Activated CD8-positive, alpha-beta T cell treated with anti-CD3 and anti-CD28 coated beads for 36 hours (primary cell): ENCODE data around the gene LIG1. TPM values are rescaled to one million over a fixed set of nuclear protein-coding genes. Genes with fewer than 3 reads are reported as not detected.

Experiments
- ATAC-seq: fragments of 200-7000 bp; cut with Tn5 transposase; one replicate; pipeline ENCODE4 v1.10.0; 2021; ENCODE audit warnings: mild to moderate bottlenecking, moderate library complexity
- CTCF ChIA-PET: fragments of 350-600 bp; sonication (Branson Sonifier 250); formaldehyde crosslinking; loops from one replicate; lab custom pipeline; 2021; ENCODE audit warnings: antibody characterized with exemption; lab: Charles Lee
- POLR2A ChIA-PET: fragments of 350-600 bp; sonication (Branson Sonifier 250); formaldehyde crosslinking; loops from one replicate; lab custom pipeline; 2021; ENCODE audit warnings: antibody characterized with exemption; lab: Charles Lee
- DNase-seq: peaks from one replicate; pipeline ENCODE4 v3.0.0-alpha.2; 2020
- H3K27ac Mint-ChIP-seq: one replicate; pipeline ENCODE4 v1.8.0; 2021; ENCODE audit warnings: mild to moderate bottlenecking, mixed read lengths
- H3K27me3 Mint-ChIP-seq: one replicate; pipeline ENCODE4 v1.8.0; 2021; ENCODE audit warnings: mixed read lengths
- H3K36me3 Mint-ChIP-seq: one replicate; pipeline ENCODE4 v1.8.0; 2021; ENCODE audit warnings: low read depth, mixed read lengths
- H3K4me1 Mint-ChIP-seq: one replicate; pipeline ENCODE4 v1.8.0; 2021; ENCODE audit warnings: low read depth, mixed read lengths
- H3K4me3 Mint-ChIP-seq: one replicate; pipeline ENCODE4 v1.8.0; 2021; ENCODE audit warnings: mild to moderate bottlenecking, moderate library complexity, mixed read lengths
- H3K9me3 Mint-ChIP-seq: one replicate; pipeline ENCODE4 v1.8.0; 2021; ENCODE audit warnings: mixed read lengths
- intact Hi-C: fragments of 100-400 bp; cut with micrococcal nuclease; formaldehyde crosslinking; loops from one replicate; pipeline ENCODE4 v1.10.0; 2022
- total RNA-seq, 2 experiments: library from RNA; stranded (reverse); gene quantifications; one replicate each; pipeline ENCODE4 v1.2.3, GENCODE V29; 2021
- TF ChIP-seq, protein P1 (sequence below): fragments of 200-600 bp; IDR thresholded peaks from one replicate; pipeline ENCODE4 v1.8.0; 2022; ENCODE audit warnings: antibody characterized with exemption, mild to moderate bottlenecking

Gene LIG1
- total RNA-seq, 2 experiments from 2014 or later: 181 to 188 TPM

DNA sequence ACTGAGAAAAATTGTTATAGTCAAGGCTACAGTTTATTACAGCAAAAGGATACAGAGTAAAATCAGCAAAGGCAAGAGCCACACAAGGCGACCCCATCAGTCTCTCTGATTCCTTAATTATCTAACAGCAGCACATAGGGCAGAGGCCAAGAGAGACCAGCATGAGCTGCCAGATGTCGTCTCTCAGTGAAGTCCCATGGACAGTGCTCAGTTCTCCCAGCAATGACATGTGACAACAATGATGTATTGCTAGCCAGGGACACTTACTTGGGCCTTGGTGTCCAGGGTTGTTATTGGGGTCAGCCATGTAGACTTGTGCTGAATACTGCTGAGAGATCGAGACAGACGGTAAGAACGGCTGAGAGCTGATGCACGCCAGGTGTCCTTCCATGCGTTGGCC is 22.6 kb upstream of the LIG1 start:
- ATAC-seq: no peak
- H3K27me3 Mint-ChIP-seq: no peaks in the 10 kb centered on the region
- ChIA-PET POLR2A (no interaction called here), CTCF (interaction anchor here (1.1 kb wide), 1 partner anchor 229 kb away, joined by 3 read pairs; no protein-coding TSS in a partner anchor)
- intact Hi-C loops: no loop called here
- peaks cover 11% of the 10 kb centered on the region for H3K4me1 Mint-ChIP-seq
- H3K9me3 Mint-ChIP-seq: no peaks in the 10 kb centered on the region
- DNase-seq: no peak
- H3K36me3 Mint-ChIP-seq: peaks cover 24% of the 10 kb centered on the region
- H3K4me3 Mint-ChIP-seq: no peak overlapping the region
- H3K27ac Mint-ChIP-seq: no peak overlapping the region
- TF ChIP-seq, protein P1, sequence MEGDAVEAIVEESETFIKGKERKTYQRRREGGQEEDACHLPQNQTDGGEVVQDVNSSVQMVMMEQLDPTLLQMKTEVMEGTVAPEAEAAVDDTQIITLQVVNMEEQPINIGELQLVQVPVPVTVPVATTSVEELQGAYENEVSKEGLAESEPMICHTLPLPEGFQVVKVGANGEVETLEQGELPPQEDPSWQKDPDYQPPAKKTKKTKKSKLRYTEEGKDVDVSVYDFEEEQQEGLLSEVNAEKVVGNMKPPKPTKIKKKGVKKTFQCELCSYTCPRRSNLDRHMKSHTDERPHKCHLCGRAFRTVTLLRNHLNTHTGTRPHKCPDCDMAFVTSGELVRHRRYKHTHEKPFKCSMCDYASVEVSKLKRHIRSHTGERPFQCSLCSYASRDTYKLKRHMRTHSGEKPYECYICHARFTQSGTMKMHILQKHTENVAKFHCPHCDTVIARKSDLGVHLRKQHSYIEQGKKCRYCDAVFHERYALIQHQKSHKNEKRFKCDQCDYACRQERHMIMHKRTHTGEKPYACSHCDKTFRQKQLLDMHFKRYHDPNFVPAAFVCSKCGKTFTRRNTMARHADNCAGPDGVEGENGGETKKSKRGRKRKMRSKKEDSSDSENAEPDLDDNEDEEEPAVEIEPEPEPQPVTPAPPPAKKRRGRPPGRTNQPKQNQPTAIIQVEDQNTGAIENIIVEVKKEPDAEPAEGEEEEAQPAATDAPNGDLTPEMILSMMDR: no peak

DNA sequence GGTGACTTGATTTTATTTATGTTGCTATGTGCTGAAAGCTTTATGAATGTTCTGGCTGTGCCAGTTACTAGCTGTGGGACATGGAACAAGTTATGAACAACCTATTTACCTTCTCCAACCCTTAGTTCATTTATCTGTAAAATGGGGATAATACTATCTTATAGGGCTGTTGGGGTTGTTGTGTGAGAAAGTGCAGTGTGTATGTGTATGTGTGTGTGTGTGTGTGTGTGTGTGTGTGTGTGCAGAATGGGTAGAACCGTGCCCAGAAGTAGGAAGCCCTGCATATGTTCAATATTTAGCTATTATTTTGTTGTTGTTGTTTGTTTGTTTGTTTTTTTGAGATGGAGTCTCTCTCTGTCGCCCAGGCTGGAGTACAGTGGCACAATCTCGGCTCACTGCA is 20.7 kb upstream of the LIG1 start:
- TF ChIP-seq, protein P1: no peak
- CTCF ChIA-PET: interaction anchor here (0.6 to 2.5 kb wide), 3 partner anchors 12 to 69 kb away, joined by 3 to 20 read pairs (median 7); no protein-coding TSS in a partner anchor
- POLR2A ChIA-PET: interaction anchor here (0.9 to 1.4 kb wide), 3 partner anchors 12 to 70 kb away, joined by 3 to 9 read pairs (median 4); no protein-coding TSS in a partner anchor
- no peaks in the 10 kb centered on the region for H3K27me3 Mint-ChIP-seq
- ATAC-seq (no peak), DNase-seq (no peak)
- no peaks in the 10 kb centered on the region for H3K9me3 Mint-ChIP-seq
- peaks cover 24% of the 10 kb centered on the region for H3K36me3 Mint-ChIP-seq
- intact Hi-C loops: no loop called here
- no peak overlapping the region for H3K4me3 Mint-ChIP-seq
- peak overlapping the region; percentile 32 for H3K27ac Mint-ChIP-seq
- H3K4me1 Mint-ChIP-seq: peaks cover 11% of the 10 kb centered on the region

DNA sequence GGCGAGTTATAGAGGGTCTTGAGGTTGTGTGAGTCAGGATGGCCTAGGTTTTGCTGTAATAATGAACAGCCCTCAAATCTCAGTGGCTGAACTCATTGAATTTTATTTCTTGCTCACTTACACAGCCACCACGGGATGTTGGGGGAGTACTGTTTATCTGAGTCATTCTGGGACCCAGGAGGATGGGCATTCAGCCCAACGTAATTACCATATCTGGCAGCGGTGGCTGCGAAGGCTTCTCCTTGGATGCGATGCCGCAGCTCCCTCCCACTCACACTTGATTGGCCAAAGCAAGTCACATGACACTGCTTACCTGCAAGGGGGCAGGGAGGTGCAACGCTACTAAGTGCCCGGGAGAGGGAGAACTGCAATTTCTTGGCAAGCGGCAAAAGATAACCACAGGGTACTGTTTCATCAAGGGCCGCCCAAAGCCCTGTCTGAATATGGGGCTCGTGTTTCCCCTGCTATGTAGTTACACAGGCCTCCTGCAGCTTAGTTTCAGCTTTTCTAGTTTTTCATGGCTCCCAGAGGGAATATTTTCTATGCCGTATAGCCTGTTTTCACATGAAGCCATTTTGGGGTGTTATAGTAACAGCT is 20.2 kb upstream of the LIG1 start:
- ATAC-seq (peak; percentile 89), DNase-seq (peak; percentile 83)
- Mint-ChIP-seq H3K4me3 (no peak overlapping the region), H3K36me3 (peaks cover 24% of the 10 kb centered on the region), H3K27ac (peak overlapping the region; percentile 32), H3K9me3 (no peaks in the 10 kb centered on the region), H3K27me3 (no peaks in the 10 kb centered on the region), H3K4me1 (peaks cover 11% of the 10 kb centered on the region)
- intact Hi-C loops: no loop called here
- TF ChIP-seq, protein P1: peak; percentile 28
- ChIA-PET CTCF (interaction anchor here (0.6 to 2.5 kb wide), 5 partner anchors 13 to 70 kb away, joined by 3 to 20 read pairs (median 3); no protein-coding TSS in a partner anchor), POLR2A (interaction anchor here (0.9 to 1.4 kb wide), 3 partner anchors 12 to 70 kb away, joined by 3 to 9 read pairs (median 4); no protein-coding TSS in a partner anchor)

DNA sequence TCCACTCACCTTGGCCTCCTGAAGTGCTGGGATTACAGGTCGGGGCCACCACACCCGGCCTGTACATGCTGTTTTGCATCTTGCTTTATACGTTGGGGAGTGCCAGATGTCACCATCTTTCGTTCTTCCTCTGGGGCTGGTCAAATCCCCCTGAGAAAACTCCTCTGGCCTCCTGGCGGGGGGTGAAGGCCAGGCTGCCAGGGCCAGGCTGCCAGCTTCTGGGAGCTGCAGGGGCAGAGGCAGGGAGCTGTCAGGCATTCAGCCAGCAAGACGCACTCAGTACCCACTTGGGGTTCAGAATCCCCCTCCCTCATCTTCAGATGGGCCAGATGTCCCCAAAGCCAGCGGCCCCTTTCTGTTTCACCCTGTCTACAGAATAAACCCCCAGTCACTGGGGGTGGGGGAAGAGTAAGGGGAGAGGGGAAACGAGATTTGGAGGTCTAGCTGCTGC is 16.4 kb upstream of the LIG1 start:
- ATAC-seq (no peak), DNase-seq (no peak)
- ChIA-PET CTCF (no interaction called here), POLR2A (interaction anchor here (0.5 kb wide), 1 partner anchor 61 kb away, joined by 3 read pairs; no protein-coding TSS in a partner anchor)
- peaks cover 11% of the 10 kb centered on the region for H3K4me1 Mint-ChIP-seq
- no peaks in the 10 kb centered on the region for H3K27me3 Mint-ChIP-seq
- intact Hi-C loops: no loop called here
- no peak overlapping the region for H3K4me3 Mint-ChIP-seq
- H3K36me3 Mint-ChIP-seq: peaks cover 36% of the 10 kb centered on the region
- H3K9me3 Mint-ChIP-seq: peaks cover 4% of the 10 kb centered on the region
- no peak overlapping the region for H3K27ac Mint-ChIP-seq
- TF ChIP-seq, protein P1: no peak

DNA sequence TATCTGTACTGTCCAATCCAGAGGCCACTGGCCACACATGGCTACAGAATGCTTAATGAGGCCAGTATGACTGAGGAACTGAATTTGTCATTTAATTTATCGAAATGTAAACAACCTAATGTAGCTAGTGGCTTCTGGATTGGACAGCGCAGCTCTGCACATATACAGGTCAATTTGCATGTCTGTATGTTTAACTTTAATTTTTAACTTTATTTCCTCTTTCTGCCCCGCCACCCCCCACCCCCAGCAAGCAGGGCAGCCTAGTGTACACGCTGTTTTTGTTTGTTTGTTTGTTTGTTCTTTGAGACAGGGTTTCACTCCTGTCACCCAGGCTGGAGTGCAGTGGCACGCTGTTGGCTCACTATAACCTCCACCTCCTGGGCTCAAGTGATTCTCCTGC is 15.9 kb upstream of the LIG1 start:
- Mint-ChIP-seq H3K4me1 (peaks cover 10% of the 10 kb centered on the region), H3K27ac (no peak overlapping the region), H3K27me3 (no peaks in the 10 kb centered on the region), H3K9me3 (peaks cover 8% of the 10 kb centered on the region), H3K36me3 (peaks cover 39% of the 10 kb centered on the region), H3K4me3 (no peak overlapping the region)
- ChIA-PET CTCF (interaction anchor here (1.3 kb wide), 1 partner anchor 29 kb away, joined by 3 read pairs; no protein-coding TSS in a partner anchor), POLR2A (interaction anchor here (1.1 to 2.8 kb wide), 3 partner anchors 12 to 17 kb away, joined by 3 to 9 read pairs (median 9); no protein-coding TSS in a partner anchor)
- TF ChIP-seq, protein P1: no peak
- DNase-seq (no peak), ATAC-seq (no peak)
- intact Hi-C loops: no loop called here
